ENCODE results near the gene SF3A2.

DNA sequence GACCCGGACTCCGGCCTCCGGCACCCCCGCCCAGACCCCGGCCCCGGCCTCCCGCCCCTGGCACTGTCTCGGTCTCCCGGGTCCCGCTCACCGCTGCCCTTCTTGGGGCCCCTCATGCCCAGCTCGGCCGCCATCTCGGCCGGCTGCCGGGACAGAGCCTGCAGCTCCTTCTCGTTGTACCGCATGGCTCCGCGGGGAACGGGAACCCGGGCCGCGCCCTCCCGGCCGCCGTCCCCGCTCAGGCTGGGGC, 635 bp upstream of the SF3A2 start:
- TF ChIP-seq YY1 (IDR thresholded peaks at IDR 0.05) (no peak), JUND (IDR thresholded peaks at IDR 0.05) (no peak)
